Activated CD4-positive, alpha-beta T cell treated with anti-CD3 and anti-CD28 coated beads, Interleukin-2, amount 10 ng/mL, durations not matched to agents 24 days and 14 days (primary cell): Measurements from ENCODE around the gene NFATC1. TPM values are rescaled to one million over a fixed set of nuclear protein-coding genes. Genes with fewer than 3 reads are reported as not detected.
"Not testable (repeated sequence)": the region's sequence is repeated elsewhere in the genome, so short reads cannot be mapped to it uniquely, and the experiment has no call there.

Source experiments
- DNase-seq: peaks from one replicate; pipeline ENCODE4 v3.0.0; 2022
- H3K27ac Mint-ChIP-seq: one replicate; pipeline ENCODE4 v1.8.0; 2022; ENCODE audit warnings: mild to moderate bottlenecking, mixed read lengths
- H3K27me3 Mint-ChIP-seq: one replicate; pipeline ENCODE4 v1.8.0; 2022; ENCODE audit warnings: mixed read lengths
- H3K36me3 Mint-ChIP-seq: one replicate; pipeline ENCODE4 v1.8.0; 2022; ENCODE audit warnings: low read depth, mild to moderate bottlenecking, mixed read lengths
- H3K4me1 Mint-ChIP-seq: one replicate; pipeline ENCODE4 v1.8.0; 2021; ENCODE audit warnings: mixed read lengths
- H3K4me3 Mint-ChIP-seq: one replicate; pipeline ENCODE4 v1.8.0; 2022; ENCODE audit warnings: mild to moderate bottlenecking, moderate library complexity, mixed read lengths
- H3K9me3 Mint-ChIP-seq: one replicate; pipeline ENCODE4 v1.8.0; 2021; ENCODE audit warnings: mixed read lengths
- intact Hi-C: fragments of 100-400 bp; cut with micrococcal nuclease; formaldehyde crosslinking; loops from one replicate; pipeline ENCODE4 v1.15.1; 2023
- total RNA-seq: library from RNA; stranded (reverse); gene quantifications from 2 replicates; pipeline ENCODE4 v1.2.3, GENCODE V29; 2022

NFATC1 gene
- total RNA-seq, 1 donor from 2014 or later = 105 TPM

- no peaks in the 10 kb centered on the region for H3K9me3 Mint-ChIP-seq
- peaks cover 3% of the 10 kb centered on the region for H3K4me1 Mint-ChIP-seq
- DNase-seq = no peak
- intact Hi-C loops = no loop called here
- H3K27ac Mint-ChIP-seq = no peak overlapping the region
- no peaks in the 10 kb centered on the region for H3K27me3 Mint-ChIP-seq
- H3K4me3 Mint-ChIP-seq = no peak overlapping the region
- peaks cover 20% of the 10 kb centered on the region for H3K36me3 Mint-ChIP-seq
These were observed 84.7 kb downstream of the NFATC1 start for GRCh38 chr18:79480171-79481045.

DNA sequence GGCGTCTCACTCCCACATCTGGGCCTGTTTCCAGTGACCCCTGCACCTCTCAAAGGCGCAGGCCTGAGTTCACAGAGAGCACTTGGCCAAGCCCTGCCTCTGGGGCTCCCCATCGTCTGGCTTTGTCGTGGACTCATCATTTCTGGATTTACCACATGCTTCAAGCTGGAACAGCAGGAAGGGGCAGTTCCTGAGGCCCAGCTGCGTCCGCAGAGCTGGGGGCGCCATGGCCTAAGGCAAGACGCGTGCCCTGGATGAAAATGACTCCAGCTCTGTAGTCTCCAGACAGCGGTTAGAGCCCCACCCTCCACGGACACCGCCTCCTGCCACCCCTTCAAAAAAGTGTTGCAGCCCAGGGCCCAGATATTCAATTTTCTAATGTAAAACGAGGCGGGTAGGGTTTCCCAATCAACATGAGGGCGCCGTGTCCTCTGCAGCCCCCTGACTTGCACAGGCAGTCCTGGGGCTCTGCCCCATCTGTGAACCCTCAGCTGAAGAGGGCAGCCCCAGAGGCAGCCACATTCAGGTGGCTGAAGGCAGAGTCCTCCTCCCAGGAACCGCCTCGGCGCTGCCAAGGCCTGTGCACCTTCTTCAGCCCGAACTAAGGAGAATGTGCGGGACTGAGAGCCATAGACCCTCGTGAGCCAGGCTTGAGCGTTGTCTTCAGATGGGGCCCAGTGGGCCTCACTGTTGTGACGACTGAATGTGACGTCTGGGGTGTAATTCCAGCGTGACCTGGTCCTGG, 85.5 kb downstream of the NFATC1 start:
- H3K9me3 Mint-ChIP-seq = no peaks in the 10 kb centered on the region
- H3K27ac Mint-ChIP-seq = no peak overlapping the region
- DNase-seq = no peak
- no peak overlapping the region for H3K4me3 Mint-ChIP-seq
- H3K27me3 Mint-ChIP-seq = no peaks in the 10 kb centered on the region
- H3K36me3 Mint-ChIP-seq = peaks cover 20% of the 10 kb centered on the region
- peaks cover 3% of the 10 kb centered on the region for H3K4me1 Mint-ChIP-seq
- intact Hi-C loops = no loop called here

DNA sequence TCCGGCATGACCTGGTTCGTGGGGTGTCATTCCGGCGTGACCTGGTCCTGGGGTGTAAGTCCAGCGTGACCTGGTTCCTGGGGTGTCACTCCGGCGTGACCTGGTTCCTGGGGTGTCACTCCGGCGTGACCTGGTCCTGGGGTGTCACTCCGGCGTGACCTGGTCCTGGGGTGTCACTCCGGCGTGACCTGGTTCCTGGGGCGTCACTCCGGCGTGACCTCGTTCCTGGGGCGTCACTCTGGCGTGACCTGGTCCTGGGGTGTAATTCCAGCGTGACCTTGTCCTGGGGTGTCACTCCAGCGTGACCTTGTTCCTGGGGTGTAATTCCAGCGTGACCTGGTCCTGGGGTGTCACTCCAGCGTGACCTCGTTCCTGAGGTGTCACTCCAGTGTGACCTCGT, 87.7 kb downstream of the NFATC1 start:
- H3K36me3 Mint-ChIP-seq, DNase-seq, H3K27ac Mint-ChIP-seq, H3K4me3 Mint-ChIP-seq, H3K9me3 Mint-ChIP-seq, H3K27me3 Mint-ChIP-seq, intact Hi-C loops, H3K4me1 Mint-ChIP-seq: not testable (repeated sequence)

GRCh38 chr18:79483971-79484491, 88.3 kb downstream of the NFATC1 start:
- Mint-ChIP-seq H3K4me1 (no peaks in the 10 kb centered on the region), H3K27ac (no peak overlapping the region), H3K9me3 (no peaks in the 10 kb centered on the region), H3K27me3 (no peaks in the 10 kb centered on the region), H3K4me3 (no peak overlapping the region), H3K36me3 (peaks cover 12% of the 10 kb centered on the region)
- intact Hi-C loops = no loop called here
- DNase-seq = no peak

- H3K4me1 Mint-ChIP-seq = no peaks in the 10 kb centered on the region
- H3K9me3 Mint-ChIP-seq = no peaks in the 10 kb centered on the region
- peak overlapping the region; percentile 22 for H3K27ac Mint-ChIP-seq
- peaks cover 14% of the 10 kb centered on the region for H3K36me3 Mint-ChIP-seq
- intact Hi-C loops = no loop called here
- no peaks in the 10 kb centered on the region for H3K27me3 Mint-ChIP-seq
- no peak for DNase-seq
- no peak overlapping the region for H3K4me3 Mint-ChIP-seq
These were observed 89.2 kb downstream of the NFATC1 start for GRCh38 chr18:79484661-79485621.

- no peak overlapping the region for H3K4me3 Mint-ChIP-seq
- H3K9me3 Mint-ChIP-seq = no peaks in the 10 kb centered on the region
- H3K36me3 Mint-ChIP-seq = peaks cover 14% of the 10 kb centered on the region
- intact Hi-C loops = no loop called here
- no peak for DNase-seq
- H3K4me1 Mint-ChIP-seq = no peaks in the 10 kb centered on the region
- no peaks in the 10 kb centered on the region for H3K27me3 Mint-ChIP-seq
- no peak overlapping the region for H3K27ac Mint-ChIP-seq
These were observed 90.1 kb downstream of the NFATC1 start for GRCh38 chr18:79485788-79486355.

DNA sequence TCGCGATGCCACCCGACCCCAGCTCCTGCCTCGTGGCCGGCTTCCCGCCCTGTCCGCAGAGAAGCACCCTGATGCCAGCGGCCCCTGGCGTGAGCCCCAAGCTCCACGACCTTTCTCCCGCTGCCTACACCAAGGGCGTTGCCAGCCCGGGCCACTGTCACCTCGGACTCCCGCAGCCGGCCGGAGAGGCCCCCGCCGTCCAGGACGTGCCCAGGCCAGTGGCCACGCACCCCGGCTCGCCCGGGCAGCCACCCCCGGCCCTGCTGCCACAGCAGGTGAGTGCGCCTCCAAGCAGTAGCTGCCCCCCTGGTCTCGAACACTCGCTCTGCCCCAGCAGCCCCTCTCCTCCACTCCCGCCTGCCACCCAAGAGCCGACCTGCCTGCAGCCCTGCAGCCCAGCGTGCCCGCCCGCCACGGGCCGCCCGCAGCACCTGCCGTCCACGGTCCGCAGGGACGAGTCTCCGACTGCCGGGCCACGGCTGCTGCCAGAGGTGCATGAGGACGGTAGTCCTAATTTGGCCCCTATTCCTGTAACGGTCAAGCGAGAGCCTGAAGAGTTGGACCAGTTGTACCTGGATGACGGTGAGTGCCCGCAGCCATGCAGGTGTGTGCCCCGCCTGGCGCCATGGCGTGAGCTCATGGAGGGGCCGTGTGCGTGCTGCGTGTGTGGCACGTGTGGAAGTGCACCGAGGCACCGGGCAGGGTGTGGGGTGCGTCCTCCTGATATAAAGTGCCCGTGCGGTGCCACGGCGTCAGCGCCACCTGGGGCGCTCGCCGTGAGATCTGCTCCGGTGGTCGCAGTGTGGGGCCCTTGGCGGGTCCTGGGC, 90.8 kb downstream of the NFATC1 start:
- no peaks in the 10 kb centered on the region for H3K27me3 Mint-ChIP-seq
- H3K9me3 Mint-ChIP-seq = no peaks in the 10 kb centered on the region
- H3K4me3 Mint-ChIP-seq = no peak overlapping the region
- intact Hi-C loops = no loop called here
- no peak overlapping the region for H3K27ac Mint-ChIP-seq
- no peak for DNase-seq
- H3K4me1 Mint-ChIP-seq = peaks cover 4% of the 10 kb centered on the region
- H3K36me3 Mint-ChIP-seq = peaks cover 17% of the 10 kb centered on the region

DNA sequence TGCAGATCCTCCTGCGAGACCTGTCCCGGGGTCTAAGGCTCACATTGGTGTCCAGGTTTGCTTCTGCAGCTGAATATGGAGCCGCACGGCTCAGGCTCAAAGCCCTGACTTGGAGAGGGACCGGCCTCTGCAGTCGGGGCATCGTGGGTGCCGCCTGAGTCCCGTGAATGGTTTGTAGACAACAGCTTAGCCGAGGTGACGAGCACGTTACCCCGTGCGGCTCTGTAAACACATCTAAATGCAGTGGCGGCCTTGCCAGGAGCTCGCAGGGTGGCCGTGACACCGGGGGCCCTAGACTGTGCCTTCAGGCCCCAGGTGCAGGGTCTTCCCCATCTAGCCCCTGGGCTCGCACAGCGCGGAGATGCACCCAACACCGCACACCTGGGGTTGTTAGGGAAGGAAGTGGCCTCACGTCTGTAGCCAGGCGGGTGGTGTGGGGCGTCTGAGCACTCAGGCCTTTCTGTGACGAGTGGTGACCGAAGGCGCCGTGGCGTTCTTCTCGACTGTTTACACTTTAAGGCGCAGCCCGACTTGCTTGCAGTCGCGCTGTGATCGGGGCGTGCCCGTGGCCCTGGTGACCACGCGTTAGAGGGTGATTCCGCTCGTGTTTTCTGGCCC, 91.6 kb downstream of the NFATC1 start:
- peaks cover 9% of the 10 kb centered on the region for H3K4me1 Mint-ChIP-seq
- no peak for DNase-seq
- H3K36me3 Mint-ChIP-seq = peaks cover 23% of the 10 kb centered on the region
- no peak overlapping the region for H3K27ac Mint-ChIP-seq
- H3K27me3 Mint-ChIP-seq = no peaks in the 10 kb centered on the region
- no peak overlapping the region for H3K4me3 Mint-ChIP-seq
- intact Hi-C loops = no loop called here
- no peaks in the 10 kb centered on the region for H3K9me3 Mint-ChIP-seq

DNA sequence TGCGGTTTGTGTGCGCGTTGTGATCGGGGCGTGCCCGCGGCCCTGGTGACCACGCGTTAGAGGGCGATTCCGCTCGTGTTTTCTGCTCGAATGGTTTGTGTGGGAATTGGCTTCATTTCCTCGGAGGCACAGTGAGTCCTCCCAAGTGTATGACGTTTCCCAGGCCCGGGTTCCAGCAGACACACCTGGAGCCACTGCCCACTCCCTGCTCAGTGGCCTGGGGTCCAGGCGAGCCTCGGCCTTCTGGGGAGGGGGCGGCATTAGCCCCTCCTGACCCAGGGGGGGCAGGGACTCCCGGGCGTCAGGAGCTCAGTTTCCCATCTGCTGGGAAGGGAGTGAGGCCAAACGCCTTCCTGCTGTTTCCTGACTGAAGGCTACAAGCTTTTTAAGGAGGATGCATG, 92.1 kb downstream of the NFATC1 start:
- intact Hi-C loops = no loop called here
- Mint-ChIP-seq H3K27me3 (no peaks in the 10 kb centered on the region), H3K27ac (no peak overlapping the region), H3K36me3 (peaks cover 26% of the 10 kb centered on the region), H3K9me3 (no peaks in the 10 kb centered on the region), H3K4me1 (peaks cover 9% of the 10 kb centered on the region), H3K4me3 (no peak overlapping the region)
- DNase-seq = no peak

DNA sequence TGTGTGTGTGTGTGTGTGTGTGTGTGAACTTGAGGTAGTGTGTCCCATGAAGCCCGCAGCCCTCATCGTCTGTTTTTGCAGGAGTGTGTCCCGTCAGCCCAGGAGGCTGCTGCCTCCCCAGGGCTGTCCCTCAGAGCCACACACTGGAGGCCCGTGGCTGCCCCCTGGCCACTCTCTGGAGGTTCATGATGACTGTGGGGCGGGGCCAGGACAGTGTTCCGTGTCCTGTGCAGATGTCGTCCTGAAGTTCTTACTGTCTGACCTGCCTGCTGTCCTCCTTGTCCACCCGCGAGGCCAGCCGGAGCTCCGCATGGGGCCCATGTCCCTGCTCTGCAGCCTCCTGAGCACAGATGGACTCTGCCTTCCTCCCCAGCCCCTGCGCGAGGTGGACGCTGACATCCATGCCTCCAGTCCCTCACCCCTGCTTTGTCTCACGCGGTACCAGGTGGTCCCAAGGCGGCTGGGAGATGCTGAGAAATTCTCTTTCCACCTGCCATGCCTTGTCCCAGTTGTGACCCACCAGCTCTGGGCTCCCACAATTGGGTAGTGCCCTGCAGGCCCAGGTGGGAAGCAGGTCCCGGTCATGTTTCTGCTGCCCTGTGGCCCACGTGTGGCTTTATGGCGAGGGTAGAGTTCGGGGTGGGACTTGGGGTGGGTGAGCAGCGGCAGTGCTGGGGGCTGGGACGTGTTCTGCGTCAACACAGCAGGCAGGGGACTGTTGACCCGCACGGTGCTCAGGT, 92.8 kb downstream of the NFATC1 start:
- Mint-ChIP-seq H3K27me3 (no peaks in the 10 kb centered on the region), H3K4me3 (no peak overlapping the region), H3K4me1 (peaks cover 9% of the 10 kb centered on the region), H3K9me3 (no peaks in the 10 kb centered on the region), H3K27ac (no peak overlapping the region), H3K36me3 (peaks cover 27% of the 10 kb centered on the region)
- no peak for DNase-seq
- intact Hi-C loops = no loop called here

DNA sequence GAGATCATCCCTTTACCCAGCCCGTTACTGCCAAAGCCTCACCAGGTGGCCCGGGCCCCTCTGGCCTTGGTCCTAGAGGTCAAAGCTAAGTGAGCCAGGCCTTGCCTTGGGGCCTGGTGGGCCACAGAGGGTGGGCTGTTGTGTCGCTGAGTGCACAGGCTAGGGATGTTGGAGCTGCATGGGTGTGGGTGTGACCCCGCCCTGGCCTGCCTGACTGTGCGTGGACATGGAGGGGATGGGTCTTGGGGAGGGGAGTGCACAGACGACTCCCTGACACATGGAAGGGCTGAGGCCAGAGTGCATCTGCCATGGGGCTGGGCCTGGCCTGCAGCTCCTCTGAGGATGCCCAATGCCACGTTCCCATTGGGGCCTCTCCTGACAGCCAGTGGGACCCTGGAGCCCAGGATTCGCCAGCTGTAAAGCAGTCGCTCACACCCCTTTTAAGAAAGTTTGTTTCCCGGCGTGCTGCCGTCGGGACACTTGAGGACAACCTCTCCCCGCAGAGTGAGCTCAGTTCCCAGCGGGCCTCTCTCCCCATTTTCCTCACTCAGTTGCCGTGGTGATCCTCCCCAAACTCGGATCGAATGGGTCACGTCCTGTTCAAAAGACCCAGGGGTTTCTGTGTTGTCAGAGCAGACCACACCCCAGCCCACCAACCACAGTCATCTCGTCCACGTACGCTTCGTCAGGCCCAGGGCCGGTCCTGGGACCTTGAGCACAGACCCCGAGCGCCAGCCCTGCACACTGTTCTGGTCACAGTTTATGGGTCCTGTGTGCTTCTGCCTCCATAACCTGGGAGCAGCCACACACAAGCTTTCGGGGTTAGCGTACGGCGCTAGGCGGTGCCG, 93.5 kb downstream of the NFATC1 start:
- Mint-ChIP-seq H3K36me3 (peaks cover 31% of the 10 kb centered on the region), H3K27ac (no peak overlapping the region), H3K4me1 (peaks cover 9% of the 10 kb centered on the region), H3K27me3 (no peaks in the 10 kb centered on the region), H3K4me3 (no peak overlapping the region), H3K9me3 (no peaks in the 10 kb centered on the region)
- intact Hi-C loops = no loop called here
- no peak for DNase-seq
